ENCODE results near the gene PRRT1B.

PRRT1B gene

DNA sequence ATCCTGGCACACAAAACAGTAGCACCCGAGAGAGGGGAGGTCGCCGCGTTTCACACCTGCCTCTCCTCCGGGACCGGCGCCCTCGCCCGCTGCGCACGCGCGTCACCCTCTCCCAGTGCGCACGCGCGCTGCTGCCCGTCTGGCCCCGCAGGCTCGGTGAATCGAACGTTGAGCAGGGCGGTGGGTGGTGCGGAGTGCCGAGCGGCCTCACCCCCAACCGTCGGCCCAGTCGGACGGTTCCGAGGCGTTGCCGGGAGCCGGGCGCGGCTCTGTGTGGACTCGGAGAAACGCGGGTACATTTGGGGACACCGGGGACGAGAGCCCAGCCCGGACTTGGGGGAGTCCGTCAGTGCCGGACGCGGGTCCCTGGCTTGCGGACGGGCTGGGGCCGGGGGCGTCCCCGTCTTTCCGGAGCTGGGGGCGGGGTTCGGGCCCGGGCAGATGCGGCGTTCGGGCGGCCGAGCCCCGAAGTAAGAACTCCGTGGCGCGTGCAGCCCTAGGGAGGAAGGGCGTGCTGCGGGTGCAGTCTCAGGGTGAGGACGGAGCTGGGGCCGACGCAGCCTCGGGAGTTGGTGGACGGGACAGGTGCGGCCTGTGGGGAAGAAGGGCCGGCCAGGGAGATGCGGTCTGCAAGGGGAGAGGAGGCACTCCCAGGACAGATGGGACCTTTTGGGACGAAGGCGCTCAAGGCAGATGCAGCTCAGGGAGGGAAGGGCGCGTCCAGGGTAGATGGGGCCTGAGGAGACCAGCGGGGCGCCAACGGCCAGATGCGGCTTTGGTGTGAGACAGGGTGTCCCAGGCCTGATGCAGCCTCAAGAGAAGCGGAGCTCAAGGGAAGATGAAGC is 42.3 kb upstream of the PRRT1B start, which contains the start of gene POMT1:
POMT1 (plus strand) TSS at position 138 of the 845 bp plus-strand sequence. CDS start 1,301 bp downstream, outside the sequence.
- peak; percentile 93 for DNase-seq
- Histone ChIP-seq H3K4me1 (ENCODE audit: low read length) (peaks cover 44% of the 10 kb centered on the region), H3K4me2 (ENCODE audit: low read depth, low read length) (peak within 1 kb of the TSS; percentile 95), H3K9ac (ENCODE audit: low read length) (peak within 1 kb of the TSS; percentile 93), H2AFZ (ENCODE audit: low read length) (peak within 1 kb of the TSS; percentile 96), H3K4me3 (ENCODE audit: low read length) (peak within 1 kb of the TSS; percentile 95), H3F3A (ENCODE audit: insufficient read depth, low read length) (peaks cover 44% of the 10 kb centered on the region), H3K9me3 (replicated peaks; ENCODE audit: insufficient read depth, low read length) (no peaks in the 10 kb centered on the region), H3K27ac (ENCODE audit: low read length) (peak within 1 kb of the TSS; percentile 98; the same call in 1 of the 2 replicates), H3K36me3 (replicated peaks; ENCODE audit: insufficient read depth, low read length) (no peaks in the 10 kb centered on the region), H3K79me2 (ENCODE audit: low read length) (peaks cover 53% of the 10 kb centered on the region), H4K20me1 (ENCODE audit: insufficient read depth, low read length) (no peaks in the 10 kb centered on the region), H3K9me2 (replicated peaks; ENCODE audit: insufficient read depth, low read length) (no peaks in the 10 kb centered on the region), H3K27me3 (replicated peaks; ENCODE audit: insufficient read depth, low read length) (no peaks in the 10 kb centered on the region)
- TF ChIP-seq, protein P1, sequence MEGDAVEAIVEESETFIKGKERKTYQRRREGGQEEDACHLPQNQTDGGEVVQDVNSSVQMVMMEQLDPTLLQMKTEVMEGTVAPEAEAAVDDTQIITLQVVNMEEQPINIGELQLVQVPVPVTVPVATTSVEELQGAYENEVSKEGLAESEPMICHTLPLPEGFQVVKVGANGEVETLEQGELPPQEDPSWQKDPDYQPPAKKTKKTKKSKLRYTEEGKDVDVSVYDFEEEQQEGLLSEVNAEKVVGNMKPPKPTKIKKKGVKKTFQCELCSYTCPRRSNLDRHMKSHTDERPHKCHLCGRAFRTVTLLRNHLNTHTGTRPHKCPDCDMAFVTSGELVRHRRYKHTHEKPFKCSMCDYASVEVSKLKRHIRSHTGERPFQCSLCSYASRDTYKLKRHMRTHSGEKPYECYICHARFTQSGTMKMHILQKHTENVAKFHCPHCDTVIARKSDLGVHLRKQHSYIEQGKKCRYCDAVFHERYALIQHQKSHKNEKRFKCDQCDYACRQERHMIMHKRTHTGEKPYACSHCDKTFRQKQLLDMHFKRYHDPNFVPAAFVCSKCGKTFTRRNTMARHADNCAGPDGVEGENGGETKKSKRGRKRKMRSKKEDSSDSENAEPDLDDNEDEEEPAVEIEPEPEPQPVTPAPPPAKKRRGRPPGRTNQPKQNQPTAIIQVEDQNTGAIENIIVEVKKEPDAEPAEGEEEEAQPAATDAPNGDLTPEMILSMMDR (IDR thresholded peaks at IDR 0.05; ENCODE audit: low read length), result no peak
- TF ChIP-seq EZH2 (optimal IDR thresholded peaks at IDR 0.05; ENCODE audit: low read depth, low read length) (no peak), EZH2phosphoT487 (IDR thresholded peaks at IDR 0.05; ENCODE audit: low read length) (no peak)

DNA sequence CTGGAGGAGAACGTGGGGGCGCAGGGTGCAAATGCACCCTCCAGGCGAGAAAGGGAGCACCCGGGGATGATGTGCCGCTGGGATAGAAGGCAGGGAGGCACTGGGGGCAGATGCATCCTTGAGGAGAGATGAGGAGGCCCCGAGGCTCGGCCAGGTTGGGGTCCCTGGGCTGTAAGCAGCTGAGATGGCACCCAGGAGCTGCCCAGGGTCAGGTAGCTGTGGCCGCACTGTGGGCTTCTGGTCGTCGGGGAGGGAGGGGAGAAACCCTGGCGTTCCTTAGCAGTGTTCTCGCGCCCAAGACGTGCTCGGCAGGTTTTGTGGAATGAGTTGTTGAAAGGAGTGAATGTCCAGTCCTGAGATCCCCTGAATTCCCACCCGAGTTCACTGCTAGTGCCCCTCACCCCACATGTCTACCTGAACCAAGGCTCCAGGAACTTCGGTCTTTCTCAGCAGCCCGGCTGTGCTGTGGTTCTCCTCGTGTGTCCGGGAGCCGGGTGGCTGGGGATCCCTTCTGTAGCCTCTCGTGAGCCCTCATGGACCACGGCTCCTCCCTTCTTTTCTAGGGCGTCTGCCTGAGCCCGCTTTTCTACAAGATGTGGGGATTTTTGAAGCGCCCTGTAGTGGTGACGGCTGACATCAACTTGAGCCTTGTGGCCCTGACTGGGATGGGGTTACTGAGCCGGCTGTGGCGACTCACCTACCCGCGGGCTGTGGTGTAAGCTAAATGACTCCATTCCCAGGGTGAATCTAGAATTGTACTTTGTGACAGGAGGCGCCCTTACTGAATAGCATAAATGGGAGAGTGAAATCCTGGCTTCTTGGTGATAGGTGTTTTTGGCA is 41.5 kb upstream of the PRRT1B start:
- Histone ChIP-seq H3K4me3 (ENCODE audit: low read length) (peak overlapping the region; percentile 95), H3K27ac (ENCODE audit: low read length) (peak overlapping the region; percentile 98; the same call in 1 of the 2 replicates), H3K27me3 (replicated peaks; ENCODE audit: insufficient read depth, low read length) (no peaks in the 10 kb centered on the region), H3K9ac (ENCODE audit: low read length) (peak overlapping the region; percentile 93), H2AFZ (ENCODE audit: low read length) (peak overlapping the region; percentile 96), H3K36me3 (replicated peaks; ENCODE audit: insufficient read depth, low read length) (no peaks in the 10 kb centered on the region), H3K4me2 (ENCODE audit: low read depth, low read length) (peak overlapping the region; percentile 95), H4K20me1 (ENCODE audit: insufficient read depth, low read length) (no peaks in the 10 kb centered on the region), H3F3A (ENCODE audit: insufficient read depth, low read length) (peaks cover 37% of the 10 kb centered on the region), H3K79me2 (ENCODE audit: low read length) (peaks cover 47% of the 10 kb centered on the region), H3K9me2 (replicated peaks; ENCODE audit: insufficient read depth, low read length) (no peaks in the 10 kb centered on the region), H3K9me3 (replicated peaks; ENCODE audit: insufficient read depth, low read length) (no peaks in the 10 kb centered on the region), H3K4me1 (ENCODE audit: low read length) (peaks cover 36% of the 10 kb centered on the region)
- no peak for DNase-seq
- TF ChIP-seq EZH2 (optimal IDR thresholded peaks at IDR 0.05; ENCODE audit: low read depth, low read length) (no peak), EZH2phosphoT487 (IDR thresholded peaks at IDR 0.05; ENCODE audit: low read length) (no peak)
- TF ChIP-seq, protein P1 (IDR thresholded peaks at IDR 0.05; ENCODE audit: low read length), result no peak

DNA sequence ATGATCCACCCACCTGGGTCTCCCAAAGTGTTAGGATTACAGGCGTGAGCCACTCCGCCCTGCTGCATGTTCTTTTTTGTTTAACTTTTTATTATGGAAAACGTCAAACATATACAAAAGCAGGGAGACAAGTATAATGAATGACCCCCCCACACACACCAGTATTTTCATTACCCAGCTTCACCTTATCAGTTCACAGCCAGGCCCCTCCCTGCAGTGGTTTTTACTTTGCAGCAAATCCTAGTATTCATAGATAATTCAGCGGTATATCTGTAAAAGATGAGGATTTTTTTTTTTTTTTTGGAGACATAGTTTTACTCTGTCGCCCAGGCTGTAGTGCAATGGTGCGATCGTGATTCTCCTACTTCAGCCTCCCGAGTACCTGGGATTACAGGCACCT is 40.3 kb upstream of the PRRT1B start:
- Histone ChIP-seq H4K20me1 (ENCODE audit: insufficient read depth, low read length) (no peaks in the 10 kb centered on the region), H3K79me2 (ENCODE audit: low read length) (peaks cover 40% of the 10 kb centered on the region), H3K9me3 (replicated peaks; ENCODE audit: insufficient read depth, low read length) (no peaks in the 10 kb centered on the region), H3K9ac (ENCODE audit: low read length) (no peak overlapping the region), H3K4me1 (ENCODE audit: low read length) (peaks cover 25% of the 10 kb centered on the region), H2AFZ (ENCODE audit: low read length) (no peak overlapping the region), H3F3A (ENCODE audit: insufficient read depth, low read length) (peaks cover 25% of the 10 kb centered on the region), H3K4me3 (ENCODE audit: low read length) (no peak overlapping the region), H3K36me3 (replicated peaks; ENCODE audit: insufficient read depth, low read length) (no peaks in the 10 kb centered on the region; the same call in 1 of the 2 replicates), H3K27ac (ENCODE audit: low read length) (no peak overlapping the region), H3K27me3 (replicated peaks; ENCODE audit: insufficient read depth, low read length) (no peaks in the 10 kb centered on the region), H3K4me2 (ENCODE audit: low read depth, low read length) (no peak overlapping the region), H3K9me2 (replicated peaks; ENCODE audit: insufficient read depth, low read length) (no peaks in the 10 kb centered on the region)
- TF ChIP-seq EZH2phosphoT487 (IDR thresholded peaks at IDR 0.05; ENCODE audit: low read length) (no peak), EZH2 (optimal IDR thresholded peaks at IDR 0.05; ENCODE audit: low read depth, low read length) (no peak)
- TF ChIP-seq, protein P1 (IDR thresholded peaks at IDR 0.05; ENCODE audit: low read length), result no peak
- no peak for DNase-seq
